PC-9 (cell line): ENCODE measurements around the gene TRIM37.

Source experiments
- CTCF ChIP-seq: fragments of 200-600 bp; sonication (generic); conservative IDR thresholded peaks from 2 replicates; pipeline ENCODE4 v1.6.1; 2017; ENCODE audit warnings: mixed run types, antibody characterized with exemption, mild to moderate bottlenecking, moderate library complexity
- EZH2 ChIP-seq: fragments of 200-600 bp; sonication (generic); IDR thresholded peaks from 2 replicates; pipeline ENCODE4 v1.8.0; 2017; ENCODE audit warnings: antibody characterized with exemption, low read depth

GRCh38 chr17:58970609-58971450, 135.8 kb downstream of the TRIM37 start:
- no peak for TF ChIP-seq CTCF
- no peak for TF ChIP-seq EZH2
